Measurements from ENCODE around the gene CGB8.
"Not testable (repeated sequence)": the region's sequence is repeated elsewhere in the genome, so short reads cannot be mapped to it uniquely, and the experiment has no call there.

The CGB8 gene

GRCh38 chr19:49064029-49064629 is 15.2 kb upstream of the CGB8 start:
- H3K27me3 ChIP-seq (ENCODE audit: control insufficient read depth in 1 of 2, insufficient read depth in 2 of 2, low read length in 2 of 2): peaks cover 37 to 44% of the 10 kb centered on the region in 2 donors
- H3K4me1 ChIP-seq (ENCODE audit: control insufficient read depth, insufficient read depth, low read length): no peaks in the 10 kb centered on the region
- no peaks in the 10 kb centered on the region for H3K36me3 ChIP-seq (ENCODE audit: control insufficient read depth in 2 of 2, insufficient read depth in 2 of 2, low read length in 2 of 2)
- no peak overlapping the region for H3K4me3 ChIP-seq (ENCODE audit: low read length in 2 of 2)
- no peak overlapping the region for H3K27ac ChIP-seq (ENCODE audit: low read length)
- H3K9me3 ChIP-seq (ENCODE audit: control insufficient read depth in 2 of 2, low read length in 2 of 2): no peaks in the 10 kb centered on the region
- H3K9ac ChIP-seq (ENCODE audit: low read length in 2 of 2): no peak overlapping the region

DNA sequence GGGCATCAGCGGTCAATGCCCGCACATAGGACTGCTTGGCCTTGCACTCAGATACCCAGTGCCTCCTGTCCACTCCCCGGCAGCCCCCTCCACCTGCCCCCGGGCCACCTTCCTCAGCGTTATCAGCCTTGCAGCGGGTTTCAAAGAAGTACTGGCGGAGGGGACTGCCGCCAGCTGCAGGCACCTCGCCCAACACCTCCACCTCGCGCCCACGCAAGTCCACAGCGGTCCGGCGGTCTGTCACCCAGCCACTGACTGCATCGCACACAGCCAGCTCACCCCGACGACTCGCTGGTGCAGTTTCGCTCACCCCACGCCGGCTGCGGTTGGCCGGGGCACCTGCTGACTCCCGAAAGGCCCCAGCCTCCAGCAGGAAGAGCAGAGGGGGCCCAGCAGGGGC is 12.5 kb upstream of the CGB8 start:
- Histone ChIP-seq H3K9ac (ENCODE audit: low read length in 2 of 2) (no peak overlapping the region), H3K9me3 (ENCODE audit: control insufficient read depth in 2 of 2, low read length in 2 of 2) (no peaks in the 10 kb centered on the region), H3K27me3 (ENCODE audit: control insufficient read depth in 1 of 2, insufficient read depth in 2 of 2, low read length in 2 of 2) (peaks cover 37 to 48% of the 10 kb centered on the region in 2 donors), H3K36me3 (ENCODE audit: control insufficient read depth in 2 of 2, insufficient read depth in 2 of 2, low read length in 2 of 2) (no peaks in the 10 kb centered on the region), H3K4me3 (ENCODE audit: low read length in 2 of 2) (no peak overlapping the region), H3K27ac (ENCODE audit: low read length) (no peak overlapping the region), H3K4me1 (ENCODE audit: control insufficient read depth, insufficient read depth, low read length) (peaks cover 15% of the 10 kb centered on the region)

DNA sequence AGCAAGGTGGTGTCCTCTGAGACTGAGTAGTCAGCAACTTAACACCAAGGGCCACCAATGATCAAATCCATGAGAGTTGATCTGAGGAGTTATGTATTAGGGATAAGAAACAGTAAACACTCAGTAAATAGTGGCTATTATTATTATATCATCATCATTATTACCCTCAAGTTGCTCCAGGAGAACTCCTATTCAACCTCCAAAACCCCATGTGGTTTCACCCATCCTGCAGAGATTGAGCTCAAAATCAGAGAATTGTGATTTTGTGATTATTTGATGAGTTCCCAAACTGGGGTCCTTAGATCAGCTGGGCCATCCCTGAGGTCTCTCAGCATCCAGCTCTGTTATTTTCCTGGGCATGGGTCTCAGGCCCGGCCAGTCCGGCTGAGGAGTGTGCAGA is 12.1 kb upstream of the CGB8 start:
- Histone ChIP-seq H3K36me3 (ENCODE audit: control insufficient read depth in 2 of 2, insufficient read depth in 2 of 2, low read length in 2 of 2) (no peaks in the 10 kb centered on the region), H3K27me3 (ENCODE audit: control insufficient read depth in 1 of 2, insufficient read depth in 2 of 2, low read length in 2 of 2) (peaks cover 37 to 45% of the 10 kb centered on the region in 2 donors), H3K27ac (ENCODE audit: low read length) (no peak overlapping the region), H3K9ac (ENCODE audit: low read length in 2 of 2) (no peak overlapping the region), H3K4me1 (ENCODE audit: control insufficient read depth, insufficient read depth, low read length) (peaks cover 20% of the 10 kb centered on the region), H3K4me3 (ENCODE audit: low read length in 2 of 2) (no peak overlapping the region), H3K9me3 (ENCODE audit: control insufficient read depth in 2 of 2, low read length in 2 of 2) (no peaks in the 10 kb centered on the region)

- H3K27me3 ChIP-seq (ENCODE audit: control insufficient read depth in 1 of 2, insufficient read depth in 2 of 2, low read length in 2 of 2): peaks cover 27% of the 10 kb centered on the region in 2 donors
These were observed 10.1 kb upstream of the CGB8 start for GRCh38 chr19:49059053-49059452.

GRCh38 chr19:49058562-49058961 is 9.7 kb upstream of the CGB8 start:
- H3K27me3 ChIP-seq (ENCODE audit: control insufficient read depth in 1 of 2, insufficient read depth in 2 of 2, low read length in 2 of 2): peaks cover 24 to 25% of the 10 kb centered on the region in 2 donors
- peaks cover 22% of the 10 kb centered on the region for H3K4me1 ChIP-seq (ENCODE audit: control insufficient read depth, insufficient read depth, low read length)
- H3K9me3 ChIP-seq (ENCODE audit: control insufficient read depth in 2 of 2, low read length in 2 of 2): no peaks in the 10 kb centered on the region

More at GRCh38 chr19:49059053-49059452, 10.1 kb upstream of the CGB8 start:
- H3K4me1 ChIP-seq (ENCODE audit: control insufficient read depth, insufficient read depth, low read length): peaks cover 22% of the 10 kb centered on the region
- no peak overlapping the region for H3K9ac ChIP-seq (ENCODE audit: low read length in 2 of 2)
- H3K36me3 ChIP-seq (ENCODE audit: control insufficient read depth in 2 of 2, insufficient read depth in 2 of 2, low read length in 2 of 2): no peaks in the 10 kb centered on the region
- H3K4me3 ChIP-seq (ENCODE audit: low read length in 2 of 2): no peak overlapping the region
- H3K27ac ChIP-seq (ENCODE audit: low read length): no peak overlapping the region
- no peaks in the 10 kb centered on the region for H3K9me3 ChIP-seq (ENCODE audit: control insufficient read depth in 2 of 2, low read length in 2 of 2)

GRCh38 chr19:49057636-49058234 is 8.8 kb upstream of the CGB8 start, which contains the start of gene CGB7:
TSS of gene CGB7 (minus strand) at chr19:49057749. CDS start at chr19:49055375, 2,374 bp downstream.
- no peaks in the 10 kb centered on the region for H3K36me3 ChIP-seq (ENCODE audit: control insufficient read depth in 2 of 2, insufficient read depth in 2 of 2, low read length in 2 of 2)
- peak within 1 kb of the TSS; percentile 33 to 47 for H3K9ac ChIP-seq (ENCODE audit: low read length in 2 of 2)
- peak within 1 kb of the TSS; percentile 57 to 75 for H3K4me3 ChIP-seq (ENCODE audit: low read length in 2 of 2)
- H3K27me3 ChIP-seq (ENCODE audit: control insufficient read depth in 1 of 2, insufficient read depth in 2 of 2, low read length in 2 of 2): peaks cover 24 to 25% of the 10 kb centered on the region in 2 donors
- H3K4me1 ChIP-seq (ENCODE audit: control insufficient read depth, insufficient read depth, low read length): peaks cover 22% of the 10 kb centered on the region
- H3K27ac ChIP-seq (ENCODE audit: low read length): no peak within 1 kb of the TSS
- H3K9me3 ChIP-seq (ENCODE audit: control insufficient read depth in 2 of 2, low read length in 2 of 2): no peaks in the 10 kb centered on the region

More at GRCh38 chr19:49058562-49058961, 9.7 kb upstream of the CGB8 start:
- H3K4me3 ChIP-seq (ENCODE audit: low read length in 2 of 2): no peak overlapping the region
- H3K9ac ChIP-seq (ENCODE audit: low read length in 2 of 2): no peak overlapping the region
- H3K36me3 ChIP-seq (ENCODE audit: control insufficient read depth in 2 of 2, insufficient read depth in 2 of 2, low read length in 2 of 2): no peaks in the 10 kb centered on the region
- H3K27ac ChIP-seq (ENCODE audit: low read length): no peak overlapping the region

DNA sequence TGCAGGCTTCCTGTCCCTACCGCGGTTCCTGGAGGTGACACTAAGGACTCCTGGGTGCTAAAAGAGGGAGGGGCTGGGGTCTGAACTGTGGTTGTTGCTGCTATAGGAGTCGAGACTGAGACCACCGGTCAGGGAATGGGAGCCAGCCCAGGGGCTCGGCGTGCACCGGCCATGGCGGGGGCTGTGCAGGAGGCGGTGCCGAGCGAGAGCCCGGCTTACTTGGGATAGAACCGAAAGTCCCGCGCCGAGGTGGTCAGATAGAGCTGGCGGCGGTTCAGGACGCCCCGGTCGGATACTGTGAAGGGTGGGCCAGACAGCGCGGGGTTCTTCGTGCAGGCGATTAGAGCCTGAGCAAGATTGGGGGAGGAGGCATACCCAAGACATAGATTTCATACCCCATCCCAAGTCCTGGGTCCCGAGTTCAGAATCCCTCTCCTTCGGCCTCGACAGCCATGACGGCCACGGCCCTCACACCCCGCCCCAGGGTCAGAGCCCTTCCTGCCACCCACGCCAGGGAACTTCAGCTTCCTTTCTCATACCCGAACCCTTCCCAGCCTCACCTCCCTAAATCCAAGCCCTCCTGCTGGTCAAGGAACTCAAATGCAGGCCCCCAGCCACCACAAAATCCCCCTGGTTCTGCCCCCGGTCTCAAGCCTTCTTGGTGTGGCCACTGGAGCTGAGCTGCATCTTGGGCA is 8.1 kb upstream of the CGB8 start:
- Histone ChIP-seq H3K4me1 (ENCODE audit: control insufficient read depth, insufficient read depth, low read length) (peaks cover 22% of the 10 kb centered on the region), H3K27me3 (ENCODE audit: control insufficient read depth in 1 of 2, insufficient read depth in 2 of 2, low read length in 2 of 2) (peaks cover 21 to 25% of the 10 kb centered on the region in 2 donors), H3K9ac (ENCODE audit: low read length in 2 of 2) (peak overlapping the region; percentile 33 to 47), H3K4me3 (ENCODE audit: low read length in 2 of 2) (peak overlapping the region; percentile 57 to 75)
- not testable (repeated sequence) for H3K9me3 ChIP-seq (ENCODE audit: control insufficient read depth in 2 of 2, low read length in 2 of 2); H3K27ac ChIP-seq (ENCODE audit: low read length); H3K36me3 ChIP-seq (ENCODE audit: control insufficient read depth in 2 of 2, insufficient read depth in 2 of 2, low read length in 2 of 2)

DNA sequence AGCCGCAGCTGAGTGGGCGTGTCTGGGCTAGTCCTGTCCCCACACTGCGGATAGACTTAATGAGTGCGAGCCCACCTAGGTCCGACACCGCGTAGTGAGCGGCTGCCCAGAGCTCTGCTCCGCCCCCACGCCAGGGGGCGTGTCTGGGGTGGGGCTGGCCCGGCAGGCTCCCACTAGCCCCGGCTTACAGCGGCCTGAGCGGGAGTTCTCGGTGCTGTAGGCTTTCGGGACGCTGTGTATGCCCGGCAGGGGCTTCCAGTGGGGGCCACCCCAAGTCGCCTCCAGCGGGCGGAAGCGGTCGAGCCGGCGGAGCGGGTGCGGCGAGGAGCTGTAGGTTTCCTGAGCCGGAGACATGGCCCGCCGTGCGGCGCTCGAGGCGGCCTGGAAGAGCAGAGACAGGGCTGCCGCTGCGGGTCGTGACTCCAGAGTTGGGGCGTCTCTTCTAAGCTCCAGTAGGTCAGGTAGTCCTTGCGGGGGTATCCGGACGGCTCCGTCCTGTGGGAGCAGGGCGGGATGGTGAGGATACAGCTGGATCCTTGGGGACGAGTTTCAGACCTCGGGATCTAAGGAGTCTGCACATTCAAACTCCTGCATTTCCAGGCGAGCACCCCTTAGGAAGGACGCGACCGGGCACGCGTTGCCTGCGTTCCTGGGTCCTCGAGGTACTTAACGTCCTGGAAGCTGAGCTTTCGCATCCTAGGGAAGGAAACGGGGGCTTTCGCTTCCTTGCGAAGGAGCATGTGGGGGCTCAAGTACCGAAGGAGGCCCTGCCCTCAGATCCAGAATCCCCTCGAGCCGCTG is 7.4 kb upstream of the CGB8 start:
- Histone ChIP-seq H3K27me3 (ENCODE audit: control insufficient read depth in 1 of 2, insufficient read depth in 2 of 2, low read length in 2 of 2) (peaks cover 17 to 20% of the 10 kb centered on the region in 2 donors), H3K4me3 (ENCODE audit: low read length in 2 of 2) (peak overlapping the region; percentile 57 to 75), H3K27ac (ENCODE audit: low read length) (no peak overlapping the region), H3K9me3 (ENCODE audit: control insufficient read depth in 2 of 2, low read length in 2 of 2) (no peaks in the 10 kb centered on the region), H3K9ac (ENCODE audit: low read length in 2 of 2) (peak overlapping the region; percentile 33 to 47), H3K36me3 (ENCODE audit: control insufficient read depth in 2 of 2, insufficient read depth in 2 of 2, low read length in 2 of 2) (no peaks in the 10 kb centered on the region), H3K4me1 (ENCODE audit: control insufficient read depth, insufficient read depth, low read length) (peaks cover 22% of the 10 kb centered on the region)

DNA sequence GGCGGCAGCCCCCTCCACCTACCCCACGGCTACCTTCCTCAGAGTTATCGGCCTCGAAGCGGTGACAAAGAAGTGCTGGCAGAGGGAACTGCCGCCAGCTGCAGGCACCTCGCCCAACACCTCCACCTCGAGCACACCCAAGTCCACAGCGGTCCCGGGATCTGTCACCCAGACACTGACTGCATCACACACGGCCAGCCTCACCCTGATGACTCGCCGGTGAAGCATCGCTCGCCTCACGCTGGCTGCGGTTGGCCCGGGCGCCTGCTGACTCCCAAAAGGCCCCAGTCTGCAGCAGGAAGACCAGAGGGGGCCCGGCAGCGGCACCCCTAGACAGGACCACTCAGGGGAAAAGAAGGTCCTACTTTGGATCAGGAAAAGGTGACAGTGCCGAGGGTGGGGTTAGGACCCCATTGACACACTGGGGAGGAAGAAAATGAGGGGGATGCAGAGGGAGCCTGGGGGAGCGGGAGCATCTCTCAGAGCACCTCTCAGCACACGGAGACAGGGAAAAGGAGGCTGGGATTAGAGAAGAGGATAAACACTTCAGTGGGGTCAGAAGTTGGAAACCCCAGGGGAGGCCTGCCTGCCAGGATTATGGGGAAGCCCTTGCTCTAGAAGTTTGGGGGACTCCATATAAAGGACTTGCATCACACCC is 1.6 kb upstream of the CGB8 start:
- not testable (repeated sequence) for H3K4me3 ChIP-seq (ENCODE audit: low read length in 2 of 2); H3K4me1 ChIP-seq (ENCODE audit: control insufficient read depth, insufficient read depth, low read length); H3K27ac ChIP-seq (ENCODE audit: low read length); H3K36me3 ChIP-seq (ENCODE audit: control insufficient read depth in 2 of 2, insufficient read depth in 2 of 2, low read length in 2 of 2); H3K27me3 ChIP-seq (ENCODE audit: control insufficient read depth in 1 of 2, insufficient read depth in 2 of 2, low read length in 2 of 2); H3K9me3 ChIP-seq (ENCODE audit: control insufficient read depth in 2 of 2, low read length in 2 of 2); H3K9ac ChIP-seq (ENCODE audit: low read length in 2 of 2)

DNA sequence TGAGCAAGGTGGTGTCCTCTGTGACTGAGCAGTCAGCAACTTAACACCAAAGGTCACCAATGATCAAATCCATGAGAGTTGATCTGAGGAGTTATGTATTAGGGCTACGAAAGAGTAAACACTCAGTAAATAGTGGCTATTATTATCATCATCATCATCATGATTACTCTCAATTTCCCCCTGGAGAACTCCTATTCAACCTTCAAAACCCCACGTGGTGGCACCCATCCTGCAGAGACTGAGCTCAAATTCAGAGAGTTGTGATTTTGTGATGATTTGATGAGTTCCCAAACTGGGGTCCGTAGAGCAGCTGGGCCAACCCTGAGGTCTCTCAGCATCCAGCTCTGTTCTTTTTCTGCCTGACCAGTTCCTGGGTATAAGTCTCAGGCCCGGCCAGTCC is 923 bp upstream of the CGB8 start:
- not testable (repeated sequence) for H3K4me3 ChIP-seq (ENCODE audit: low read length in 2 of 2); H3K9ac ChIP-seq (ENCODE audit: low read length in 2 of 2); H3K9me3 ChIP-seq (ENCODE audit: control insufficient read depth in 2 of 2, low read length in 2 of 2); H3K27me3 ChIP-seq (ENCODE audit: control insufficient read depth in 1 of 2, insufficient read depth in 2 of 2, low read length in 2 of 2); H3K27ac ChIP-seq (ENCODE audit: low read length); H3K36me3 ChIP-seq (ENCODE audit: control insufficient read depth in 2 of 2, insufficient read depth in 2 of 2, low read length in 2 of 2); H3K4me1 ChIP-seq (ENCODE audit: control insufficient read depth, insufficient read depth, low read length)

Measured in stomach smooth muscle (tissue), 2 donors.